Transverse colon (tissue), 4 donors: ENCODE data around the gene SLFN14. TPM values are rescaled to one million over a fixed set of nuclear protein-coding genes. Genes with fewer than 3 reads are reported as not detected.

Experiments
- DNase-seq: peaks from one replicate; pipeline ENCODE4 v3.0.0-alpha.2; 2019
- H3K27ac ChIP-seq, 4 donors: fragments of 200-600 bp; sonication (generic); 2 replicates each; pipeline ENCODE4 v1.5.1; 2016 to 2018; ENCODE audit warnings: inconsistent platforms in 4 of 4
- H3K27me3 ChIP-seq: fragments of 200-600 bp; sonication (generic); 2 replicates; pipeline ENCODE4 v1.5.1; 2017; ENCODE audit warnings: inconsistent platforms
- H3K36me3 ChIP-seq, 4 donors: fragments of 200-600 bp; sonication (generic); 2 replicates each; pipeline ENCODE4 v1.5.1; 2017 to 2019; ENCODE audit warnings: inconsistent platforms in 4 of 4
- H3K4me1 ChIP-seq, 4 donors: fragments of 200-600 bp; sonication (generic); 2 replicates each; pipeline ENCODE4 v1.5.1; 2017 to 2020; ENCODE audit warnings: inconsistent platforms in 4 of 4
- H3K4me3 ChIP-seq, 4 donors: fragments of 200-600 bp; sonication (generic); 1 replicate in 1 of 4; 2 replicates in 3 of 4; pipeline versions ENCODE4 v1.5.1 to v1.6.1; 2017 to 2019; ENCODE audit warnings: inconsistent platforms in 4 of 4
- H3K9me3 ChIP-seq, 2 donors: fragments of 200-600 bp; sonication (generic); 2 replicates each; pipeline ENCODE4 v1.5.1; 2017 to 2019; ENCODE audit warnings: inconsistent platforms in 2 of 2
- EP300 ChIP-seq: sonication (generic); formaldehyde crosslinking; IDR thresholded peaks from one replicate; pipeline ENCODE4 v1.6.1; 2017; ENCODE audit warnings: antibody characterized with exemption, low read depth
- POLR2A ChIP-seq: fragments of 450-650 bp; IDR thresholded peaks from one replicate; pipeline ENCODE4 v1.6.1; 2016; ENCODE audit warnings: antibody characterized with exemption, mild to moderate bottlenecking, moderate library complexity
- POLR2AphosphoS5 ChIP-seq, 3 donors: sonication (generic); formaldehyde crosslinking; IDR thresholded peaks; one replicate each; pipeline ENCODE4 v1.6.1; 2016; ENCODE audit warnings: antibody characterized with exemption in 3 of 3
- WGBS, 2 donors: methylation state at CpG; one replicate each; pipeline ENCODE4 v1.1.5; 2018; ENCODE audit warnings: low coverage in 1 of 2; 5-methylcytosine and 5-hydroxymethylcytosine counted together
- in situ Hi-C, 4 donors: fragments of 200-750 bp; cut with MboI; loops; one replicate each; pipeline versions ENCODE4 v1.15.0 to v1.15.1; 2017; ENCODE audit warnings: low sequenced_read_pairs in 3 of 4, low pct_ligation_motif_present in 1 of 4, low pct_unique_long_range_greater_than_20kb in 1 of 4
- intact Hi-C: fragments of 100-400 bp; cut with DNase I; formaldehyde crosslinking; loops from one replicate; pipeline ENCODE4 v1.15.1; 2023; ENCODE audit warnings: low total_unique reads
- total RNA-seq, 4 donors: library from RNA; depleted of rRNA; stranded (reverse); fragments of >200 nt; gene quantifications; one replicate each; pipeline ENCODE4 v1.1.0, GENCODE V29; 2016
- TF ChIP-seq, protein P1 (sequence below), 5 experiments: fragments of 200-600 bp in 3 of 5; fragments of 450-650 bp in 2 of 5; sonication (generic) in 3 of 5; IDR thresholded peaks; 1 replicate in 2 of 5; 2 replicates in 3 of 5; pipeline ENCODE4 v1.5.1; 2016 to 2017; ENCODE audit warnings: antibody characterized with exemption in 5 of 5, inconsistent platforms in 3 of 5, mild to moderate bottlenecking in 2 of 5, moderate library complexity in 1 of 5

The SLFN14 gene
- not detected for total RNA-seq

GRCh38 chr17:35560703-35561102, at the start of gene SLFN14:
Gene SLFN14 (minus strand): TSS chr17:35560819. CDS start chr17:35558062, 2,757 bp downstream.
- intact Hi-C loops = no loop called here

DNA sequence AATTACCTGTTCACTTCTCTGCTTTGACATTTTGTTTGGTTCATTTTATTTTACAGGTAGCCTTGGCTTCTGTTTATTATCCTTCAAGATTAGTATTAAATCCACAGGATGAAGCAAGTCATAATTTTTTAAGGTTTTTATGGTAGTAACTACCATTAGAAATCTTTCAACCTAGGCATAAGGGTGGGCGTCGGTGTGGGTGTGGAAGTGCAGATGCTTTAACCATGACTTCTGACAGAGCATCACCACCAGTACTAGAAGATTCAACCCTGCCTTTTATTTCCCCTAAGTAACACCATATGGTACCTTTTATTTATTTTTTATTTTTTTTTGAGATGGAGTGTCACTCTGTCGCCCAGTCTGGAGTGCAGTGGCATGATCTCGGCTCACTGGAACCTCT, 49.2 kb upstream of the SLFN14 start:
- Histone ChIP-seq H3K9me3 (no peaks in the 10 kb centered on the region), H3K4me1 (no peaks in the 10 kb centered on the region), H3K4me3 (no peak overlapping the region), H3K27me3 (no peaks in the 10 kb centered on the region), H3K27ac (no peak overlapping the region), H3K36me3 (peaks cover 0 to 45% (median 17%) of the 10 kb centered on the region in 4 donors)
- WGBS, 2 donors = 91 to 92% methylated on average over 2 to 4 of the region's 4 CpGs
- DNase-seq = no peak
- intact Hi-C loops = loop anchor here (10.0 kb wide), 1 partner anchor 135 kb away; no protein-coding TSS in a partner anchor
- in situ Hi-C loops = loop anchor here in 3 of 4 donors (25.0 kb wide), 1 partner anchor 127 kb away; the partner anchor contains the start of gene RASL10B (in 3 of the 3)
- TF ChIP-seq, protein P1, sequence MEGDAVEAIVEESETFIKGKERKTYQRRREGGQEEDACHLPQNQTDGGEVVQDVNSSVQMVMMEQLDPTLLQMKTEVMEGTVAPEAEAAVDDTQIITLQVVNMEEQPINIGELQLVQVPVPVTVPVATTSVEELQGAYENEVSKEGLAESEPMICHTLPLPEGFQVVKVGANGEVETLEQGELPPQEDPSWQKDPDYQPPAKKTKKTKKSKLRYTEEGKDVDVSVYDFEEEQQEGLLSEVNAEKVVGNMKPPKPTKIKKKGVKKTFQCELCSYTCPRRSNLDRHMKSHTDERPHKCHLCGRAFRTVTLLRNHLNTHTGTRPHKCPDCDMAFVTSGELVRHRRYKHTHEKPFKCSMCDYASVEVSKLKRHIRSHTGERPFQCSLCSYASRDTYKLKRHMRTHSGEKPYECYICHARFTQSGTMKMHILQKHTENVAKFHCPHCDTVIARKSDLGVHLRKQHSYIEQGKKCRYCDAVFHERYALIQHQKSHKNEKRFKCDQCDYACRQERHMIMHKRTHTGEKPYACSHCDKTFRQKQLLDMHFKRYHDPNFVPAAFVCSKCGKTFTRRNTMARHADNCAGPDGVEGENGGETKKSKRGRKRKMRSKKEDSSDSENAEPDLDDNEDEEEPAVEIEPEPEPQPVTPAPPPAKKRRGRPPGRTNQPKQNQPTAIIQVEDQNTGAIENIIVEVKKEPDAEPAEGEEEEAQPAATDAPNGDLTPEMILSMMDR (IDR thresholded peaks at IDR 0.05) = no peak
- no peak for TF ChIP-seq POLR2AphosphoS5 (IDR thresholded peaks at IDR 0.05)
- TF ChIP-seq POLR2A = no peak
- TF ChIP-seq EP300 = no peak

More at GRCh38 chr17:35560703-35561102, at the start of gene SLFN14:
- Histone ChIP-seq H3K27me3 (peaks cover 29% of the 10 kb centered on the region), H3K27ac (no peak within 1 kb of the TSS), H3K9me3 (no peaks in the 10 kb centered on the region), H3K4me3 (no peak within 1 kb of the TSS), H3K4me1 (no peaks in the 10 kb centered on the region), H3K36me3 (no peaks in the 10 kb centered on the region)
- DNase-seq = no peak
- in situ Hi-C loops = no loop called here
- 53 to 59% methylated on average over 3 of the region's 3 CpGs for WGBS, 2 donors
- TF ChIP-seq EP300 (no peak), POLR2AphosphoS5 (IDR thresholded peaks at IDR 0.05) (no peak), POLR2A (no peak)
- TF ChIP-seq, protein P1 (IDR thresholded peaks at IDR 0.05) = no peak

GRCh38 chr17:35607239-35607847, 46.7 kb upstream of the SLFN14 start:
- no peak for DNase-seq
- intact Hi-C loops (no loop called here), in situ Hi-C loops (loop anchor here in 3 of 4 donors (25.0 kb wide), 1 partner anchor 130 kb away; the partner anchor contains the start of gene RASL10B (in 3 of the 3))
- TF ChIP-seq, protein P1 (IDR thresholded peaks at IDR 0.05) = no peak
- TF ChIP-seq EP300 = no peak
- Histone ChIP-seq H3K36me3 (peaks cover 0 to 61% (median 17%) of the 10 kb centered on the region in 4 donors), H3K4me1 (no peaks in the 10 kb centered on the region), H3K4me3 (no peak overlapping the region), H3K9me3 (no peaks in the 10 kb centered on the region), H3K27ac (peak overlapping the region in 3 of 4 donors; percentile 1 to 14 (median 8)), H3K27me3 (no peaks in the 10 kb centered on the region)
- 57 to 65% methylated on average over 3 of the region's 3 CpGs for WGBS, 2 donors

GRCh38 chr17:35605678-35606077, 45.1 kb upstream of the SLFN14 start:
- no peaks in the 10 kb centered on the region for H3K4me1 ChIP-seq
- H3K9me3 ChIP-seq = no peaks in the 10 kb centered on the region
- no peak overlapping the region for H3K27ac ChIP-seq
- H3K36me3 ChIP-seq = peaks cover 0 to 57% (median 24%) of the 10 kb centered on the region in 4 donors
- TF ChIP-seq POLR2A (no peak), POLR2AphosphoS5 (IDR thresholded peaks at IDR 0.05) (no peak), EP300 (no peak)
- TF ChIP-seq, protein P1 (IDR thresholded peaks at IDR 0.05) = no peak
- in situ Hi-C loops (loop anchor here in 3 of 4 donors (25.0 kb wide), 1 partner anchor 132 kb away; the partner anchor contains the start of gene RASL10B (in 3 of the 3)), intact Hi-C loops (no loop called here)
- WGBS, 2 donors = 87% methylated on average over 2 of the region's 2 CpGs; no CpG with 5 or more reads in 1 of the 2 donors
- no peak for DNase-seq
- no peak overlapping the region for H3K4me3 ChIP-seq
- no peaks in the 10 kb centered on the region for H3K27me3 ChIP-seq
